Medulla oblongata (tissue), 1 donor: ENCODE measurements around the gene ATRX.

Source experiments
- DNase-seq: peaks from one replicate; pipeline ENCODE4 v3.0.0-alpha.2; 2015; ENCODE audit errors: extremely low spot score

ATRX gene

DNA sequence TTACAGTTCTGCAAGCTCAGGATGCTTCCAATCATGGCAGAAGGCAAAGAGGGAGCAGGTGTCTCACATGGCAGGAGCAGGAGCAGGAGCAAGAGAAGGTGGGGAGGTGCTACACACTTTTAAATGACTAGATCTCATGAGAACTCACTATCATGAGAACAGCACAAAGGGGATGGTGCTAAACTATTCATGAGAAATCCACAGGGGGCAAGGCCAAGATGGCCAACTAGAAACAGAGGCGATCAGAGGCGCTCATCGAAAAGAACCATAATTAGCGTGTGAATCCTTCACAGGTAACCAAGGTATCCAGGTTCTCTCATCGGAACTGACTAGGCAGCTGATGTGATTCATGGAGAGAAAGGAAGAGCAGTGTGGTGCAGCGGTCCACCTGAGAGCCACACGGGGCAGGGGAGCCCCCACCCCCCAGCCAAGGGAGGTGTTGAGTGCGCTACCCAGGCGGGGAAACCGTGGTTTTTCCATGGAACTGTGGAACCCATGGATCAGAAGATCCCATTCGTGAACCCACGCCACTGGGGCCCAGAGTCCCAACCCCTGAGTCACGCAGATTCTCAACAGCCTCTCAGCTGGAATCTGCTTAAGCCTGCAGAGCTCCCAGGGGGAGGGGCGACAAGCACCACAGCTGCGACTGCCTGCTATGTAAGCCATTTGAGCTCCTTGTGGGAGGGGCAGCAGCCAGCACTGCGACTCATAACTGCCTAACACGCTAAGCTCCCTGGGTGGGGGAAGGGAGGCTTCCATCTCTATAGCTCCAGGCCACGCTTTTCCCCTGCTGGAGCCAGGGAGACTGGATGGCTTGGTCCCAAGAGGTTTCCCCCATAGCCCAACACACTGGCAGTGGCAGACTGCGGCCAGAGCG, 292.1 kb downstream of the ATRX start:
- no peak for DNase-seq

GRCh38 chrX:77484045-77484444, 302.0 kb downstream of the ATRX start:
- no peak for DNase-seq

DNA sequence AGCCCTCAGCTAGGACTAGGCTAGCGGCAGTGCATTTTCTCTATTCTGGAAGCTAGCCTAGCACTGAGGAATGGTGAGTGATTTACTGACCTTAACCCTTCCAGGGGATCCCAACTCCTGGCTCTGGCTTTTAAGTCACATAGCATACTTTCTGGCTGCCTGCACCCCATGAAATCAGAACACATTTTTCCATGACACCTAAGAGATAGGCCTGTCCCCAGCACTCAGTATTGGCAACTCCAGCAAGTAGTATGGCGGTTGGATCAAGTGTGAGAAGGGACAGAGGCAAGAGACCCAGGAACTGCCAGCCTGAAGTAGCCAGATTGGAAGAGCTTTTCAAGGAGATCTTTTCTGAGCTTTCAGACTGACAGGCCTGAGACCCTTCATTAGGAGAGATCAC, 330.6 kb downstream of the ATRX start:
- DNase-seq = no peak
